ENCODE data around the gene MED13.

DNA sequence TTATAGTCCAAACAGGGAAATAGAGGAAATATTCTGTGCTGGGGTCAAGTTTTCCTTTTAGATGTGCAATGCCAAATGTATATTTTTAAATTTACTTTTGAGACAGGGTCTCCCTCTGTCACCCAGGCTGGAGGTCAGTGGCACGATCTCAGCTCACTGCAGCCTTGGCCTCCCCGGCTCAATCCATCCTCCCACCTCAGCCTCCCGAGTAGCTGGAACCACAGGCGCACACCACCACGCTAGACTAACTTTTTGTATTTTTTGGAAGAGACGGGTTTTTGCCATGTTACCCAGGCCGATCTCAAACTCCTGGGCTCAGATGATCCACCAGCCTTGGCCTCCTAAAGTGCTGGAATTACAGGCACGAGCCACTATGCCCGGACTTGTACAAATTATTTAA is 25.8 kb upstream of the MED13 start:
- TF ChIP-seq, protein P1, sequence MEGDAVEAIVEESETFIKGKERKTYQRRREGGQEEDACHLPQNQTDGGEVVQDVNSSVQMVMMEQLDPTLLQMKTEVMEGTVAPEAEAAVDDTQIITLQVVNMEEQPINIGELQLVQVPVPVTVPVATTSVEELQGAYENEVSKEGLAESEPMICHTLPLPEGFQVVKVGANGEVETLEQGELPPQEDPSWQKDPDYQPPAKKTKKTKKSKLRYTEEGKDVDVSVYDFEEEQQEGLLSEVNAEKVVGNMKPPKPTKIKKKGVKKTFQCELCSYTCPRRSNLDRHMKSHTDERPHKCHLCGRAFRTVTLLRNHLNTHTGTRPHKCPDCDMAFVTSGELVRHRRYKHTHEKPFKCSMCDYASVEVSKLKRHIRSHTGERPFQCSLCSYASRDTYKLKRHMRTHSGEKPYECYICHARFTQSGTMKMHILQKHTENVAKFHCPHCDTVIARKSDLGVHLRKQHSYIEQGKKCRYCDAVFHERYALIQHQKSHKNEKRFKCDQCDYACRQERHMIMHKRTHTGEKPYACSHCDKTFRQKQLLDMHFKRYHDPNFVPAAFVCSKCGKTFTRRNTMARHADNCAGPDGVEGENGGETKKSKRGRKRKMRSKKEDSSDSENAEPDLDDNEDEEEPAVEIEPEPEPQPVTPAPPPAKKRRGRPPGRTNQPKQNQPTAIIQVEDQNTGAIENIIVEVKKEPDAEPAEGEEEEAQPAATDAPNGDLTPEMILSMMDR (IDR thresholded peaks at IDR 0.05), result no peak
- no peak for TF ChIP-seq EP300 (IDR thresholded peaks at IDR 0.05)
